Activated naive CD4-positive, alpha-beta T cell treated with anti-CD3 and anti-CD28 coated beads for 36 hours (primary cell): ENCODE results near the gene NAGK. TPM values are rescaled to one million over a fixed set of nuclear protein-coding genes. Genes with fewer than 3 reads are reported as not detected.
A peak's percentile ranks its signal among the peaks of the same experiment; 100 is the strongest.
"Not testable (repeated sequence)": the region's sequence is repeated elsewhere in the genome, so short reads cannot be mapped to it uniquely, and the experiment has no call there.

Source experiments
- CTCF ChIA-PET: fragments of 350-600 bp; sonication (Branson Sonifier 250); formaldehyde crosslinking; loops from one replicate; lab custom pipeline; 2021; ENCODE audit warnings: antibody characterized with exemption; lab: Charles Lee
- DNase-seq: peaks from one replicate; pipeline ENCODE4 v3.0.0-alpha.2; 2020
- H3K27ac Mint-ChIP-seq: one replicate; pipeline ENCODE4 v1.8.0; 2021; ENCODE audit warnings: mild to moderate bottlenecking, mixed read lengths
- H3K27me3 Mint-ChIP-seq: one replicate; pipeline ENCODE4 v1.8.0; 2021; ENCODE audit warnings: low read depth, mixed read lengths
- H3K36me3 Mint-ChIP-seq: one replicate; pipeline ENCODE4 v1.8.0; 2021; ENCODE audit warnings: low read depth, mixed read lengths
- H3K4me1 Mint-ChIP-seq: one replicate; pipeline ENCODE4 v1.8.0; 2021; ENCODE audit warnings: low read depth, mixed read lengths
- H3K4me3 Mint-ChIP-seq: one replicate; pipeline ENCODE4 v1.8.0; 2021; ENCODE audit warnings: mild to moderate bottlenecking, moderate library complexity, mixed read lengths
- H3K9me3 Mint-ChIP-seq: one replicate; pipeline ENCODE4 v1.8.0; 2021; ENCODE audit warnings: mixed read lengths
- intact Hi-C: fragments of 100-400 bp; cut with micrococcal nuclease; formaldehyde crosslinking; loops from one replicate; pipeline ENCODE4 v1.15.1; 2023
- total RNA-seq, 2 experiments: library from RNA; stranded (reverse); gene quantifications; one replicate each; pipeline ENCODE4 v1.2.3, GENCODE V29; 2021

Gene NAGK
- total RNA-seq, 2 experiments from 2014 or later, result 33.2 to 38.3 TPM

DNA sequence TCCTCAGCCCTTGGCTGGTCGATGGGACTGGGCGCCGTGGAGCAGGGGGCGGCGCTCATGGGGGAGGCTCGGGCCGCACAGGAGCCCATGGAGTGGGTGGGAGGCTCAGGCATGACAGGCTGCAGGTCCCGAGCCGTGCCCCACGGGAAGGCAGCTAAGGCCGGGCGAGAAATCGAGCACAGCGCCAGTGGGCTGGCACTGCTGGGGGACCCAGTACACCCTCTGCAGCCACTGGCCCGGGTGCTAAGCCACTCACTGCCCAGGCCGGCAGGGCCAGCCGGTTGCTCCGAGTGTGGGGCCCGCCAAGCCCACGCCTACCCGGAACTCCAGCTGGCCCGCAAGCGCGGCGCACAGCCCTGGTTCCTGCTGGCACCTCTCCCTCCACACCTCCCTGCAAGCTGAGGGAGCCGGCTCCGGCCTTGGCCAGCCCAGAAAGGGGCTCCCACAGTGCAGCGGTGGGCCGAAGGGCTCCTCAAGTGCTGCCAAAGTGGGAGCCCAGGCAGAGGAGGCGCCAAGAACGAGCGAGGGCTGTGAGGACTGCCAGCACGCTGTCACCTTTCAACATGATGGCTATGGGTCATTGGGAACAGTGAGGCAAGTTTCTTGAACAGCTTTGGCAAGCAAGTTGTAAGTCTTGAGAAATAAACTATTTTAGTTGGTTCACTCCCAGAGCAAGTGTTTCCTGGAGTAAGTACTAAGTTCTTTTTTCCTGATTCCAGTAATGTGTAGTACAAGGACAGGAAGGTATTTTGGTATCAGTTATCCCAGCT, 24.2 kb downstream of the NAGK start:
- not testable (repeated sequence) for H3K4me3 Mint-ChIP-seq, H3K27ac Mint-ChIP-seq
- CTCF ChIA-PET, result interaction anchor here (2.2 kb wide), 1 partner anchor 8 kb away, joined by 13 read pairs; no protein-coding TSS in a partner anchor

DNA sequence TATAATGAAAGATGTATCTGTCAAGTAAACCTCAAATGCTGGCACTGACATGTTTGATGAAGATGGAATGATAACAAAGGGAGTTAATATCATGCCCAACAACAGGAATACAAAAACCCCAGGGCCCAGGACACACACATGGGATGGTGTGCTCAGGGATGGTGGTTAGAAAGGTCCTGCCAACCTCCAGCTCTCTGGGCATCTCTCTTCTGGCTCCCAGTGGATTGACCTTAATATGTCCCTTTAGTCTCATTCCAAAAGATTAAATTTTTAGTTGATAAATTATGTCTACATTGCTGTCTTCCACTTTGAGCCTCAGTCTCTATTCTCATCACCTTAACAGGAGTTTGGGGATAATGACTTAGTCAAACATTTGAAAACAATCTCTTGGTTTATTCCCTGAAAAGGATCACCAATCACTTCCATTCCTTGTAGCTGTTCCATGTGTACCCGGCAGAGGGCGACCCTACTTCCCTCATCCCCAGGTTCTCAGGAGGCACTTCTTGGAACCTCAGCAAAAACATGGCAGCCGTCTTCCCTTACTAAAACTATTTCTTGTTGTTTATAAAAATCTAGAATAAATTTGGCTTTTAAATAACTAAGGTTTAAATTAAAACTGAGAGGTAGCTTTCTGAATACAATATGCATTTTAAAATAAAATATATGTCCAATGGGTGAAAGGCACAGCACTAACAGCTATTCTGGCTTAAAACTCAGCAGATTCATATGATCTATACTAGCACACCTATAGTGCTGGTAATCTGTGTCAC, 31.9 kb downstream of the NAGK start:
- CTCF ChIA-PET, result interaction anchor here (0.7 to 3.2 kb wide), 25 partner anchors 9 to 231 kb away, joined by 3 to 30 read pairs (median 5); partner anchors contain the start of genes MCEE, MPHOSPH10, NAGK and ZNF638
- intact Hi-C loops, result loop anchor here (1.0 to 2.0 kb wide), 5 partner anchors 28 to 77 kb away; partner anchors contain the start of genes MCEE and MPHOSPH10
- Mint-ChIP-seq H3K4me3 (no peak overlapping the region), H3K27me3 (peaks cover 3% of the 10 kb centered on the region), H3K27ac (no peak overlapping the region), H3K9me3 (peaks cover under 1% of the 10 kb centered on the region), H3K4me1 (peaks cover 3% of the 10 kb centered on the region), H3K36me3 (no peaks in the 10 kb centered on the region)
- peak; percentile 75 for DNase-seq

More for the DNA sequence above, 24.2 kb downstream of the NAGK start:
- H3K27me3 Mint-ChIP-seq, H3K36me3 Mint-ChIP-seq, H3K4me1 Mint-ChIP-seq, intact Hi-C loops, H3K9me3 Mint-ChIP-seq, DNase-seq: not testable (repeated sequence)

DNA sequence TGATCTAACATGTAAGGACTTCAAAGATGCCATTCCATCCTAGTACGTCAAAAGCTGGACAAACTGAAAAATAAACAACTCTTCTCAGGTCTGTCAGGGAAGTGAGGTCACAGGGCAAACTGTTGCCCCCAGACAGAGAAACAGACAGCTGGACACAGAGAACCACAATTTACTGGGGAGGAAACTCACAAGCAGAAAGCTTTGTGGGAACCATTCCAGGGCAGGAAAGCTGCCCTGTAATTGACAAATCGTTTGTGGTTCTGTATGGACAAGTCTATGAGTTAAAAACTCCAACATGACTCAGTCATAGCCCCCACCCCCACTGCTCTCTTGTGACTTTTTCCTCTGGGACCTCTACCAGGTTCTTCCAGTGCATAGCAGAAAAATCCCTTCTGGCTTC, 33.2 kb downstream of the NAGK start:
- CTCF ChIA-PET, result interaction anchor here (1.2 to 3.2 kb wide), 10 partner anchors 9 to 230 kb away, joined by 3 to 30 read pairs (median 9); partner anchors contain the start of genes MCEE, MPHOSPH10, NAGK and ZNF638
- H3K27me3 Mint-ChIP-seq, result peaks cover 3% of the 10 kb centered on the region
- peaks cover 2% of the 10 kb centered on the region for H3K9me3 Mint-ChIP-seq
- peaks cover 3% of the 10 kb centered on the region for H3K4me1 Mint-ChIP-seq
- intact Hi-C loops, result loop anchor here (2.0 kb wide), 1 partner anchor 29 kb away; no protein-coding TSS in a partner anchor
- H3K4me3 Mint-ChIP-seq, result no peak overlapping the region
- no peaks in the 10 kb centered on the region for H3K36me3 Mint-ChIP-seq
- no peak overlapping the region for H3K27ac Mint-ChIP-seq
- no peak for DNase-seq

DNA sequence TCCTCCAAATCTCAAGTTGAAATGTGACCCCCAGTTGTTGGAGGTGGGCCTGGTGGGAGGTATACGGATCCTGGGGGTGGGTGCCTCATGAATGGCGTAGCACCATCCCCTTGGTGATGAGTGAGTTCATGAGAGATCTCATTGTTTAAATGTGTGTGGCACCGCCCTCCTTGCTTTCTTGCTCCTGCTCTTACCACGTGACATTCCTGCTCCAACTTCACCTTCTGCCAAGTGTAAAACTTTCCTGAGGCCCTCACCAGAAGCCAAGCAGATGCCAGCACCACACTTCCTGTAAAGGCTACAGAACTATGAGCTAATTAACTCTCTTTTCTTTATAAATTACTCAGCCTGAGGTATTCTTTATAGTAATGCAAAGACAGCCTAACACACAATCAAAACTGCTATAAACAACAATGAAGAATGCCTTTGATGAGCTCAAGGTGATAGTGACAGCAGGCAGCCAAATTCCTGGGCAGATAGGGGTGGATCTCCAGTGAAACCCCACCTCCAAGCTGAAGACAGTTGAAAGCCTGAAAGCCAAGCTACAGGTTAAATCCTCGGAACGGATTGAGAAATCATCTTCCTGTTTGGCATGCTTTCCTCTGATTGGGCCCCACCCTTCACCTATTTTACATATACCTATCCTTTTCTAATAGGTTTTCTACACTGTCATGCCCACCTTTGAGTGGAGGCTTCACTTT, 34.7 kb downstream of the NAGK start:
- no peak overlapping the region for H3K27ac Mint-ChIP-seq
- intact Hi-C loops, result no loop called here
- peaks cover 3% of the 10 kb centered on the region for H3K27me3 Mint-ChIP-seq
- H3K4me3 Mint-ChIP-seq, result no peak overlapping the region
- CTCF ChIA-PET, result interaction anchor here (1.1 kb wide), 1 partner anchor 228 kb away, joined by 3 read pairs; no protein-coding TSS in a partner anchor
- peaks cover 2% of the 10 kb centered on the region for H3K9me3 Mint-ChIP-seq
- H3K36me3 Mint-ChIP-seq, result no peaks in the 10 kb centered on the region
- no peak for DNase-seq
- H3K4me1 Mint-ChIP-seq, result peaks cover 3% of the 10 kb centered on the region

DNA sequence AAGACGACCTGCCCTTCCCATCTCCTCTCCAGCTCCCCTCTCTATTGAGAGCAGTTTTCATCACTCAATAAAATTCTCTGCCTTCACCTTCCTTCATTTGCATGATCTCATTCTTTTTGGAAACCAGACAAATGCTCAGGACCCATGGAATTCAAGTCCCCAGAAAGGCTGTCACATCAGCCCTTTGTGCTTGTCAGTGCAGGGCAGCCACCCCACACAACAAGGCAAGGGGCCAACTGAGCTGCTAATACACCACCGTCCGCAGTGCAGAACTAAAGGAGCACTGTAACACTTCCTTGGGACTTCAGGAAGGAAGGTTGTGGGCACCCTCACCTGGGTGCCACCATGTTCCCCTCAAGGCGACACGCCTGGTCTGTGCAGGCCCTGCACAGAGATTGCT, 35.4 kb downstream of the NAGK start:
- intact Hi-C loops, result no loop called here
- H3K9me3 Mint-ChIP-seq, result peaks cover 2% of the 10 kb centered on the region
- H3K27ac Mint-ChIP-seq, result no peak overlapping the region

GRCh38 chr2:71106463-71106862, 38.0 kb downstream of the NAGK start:
- DNase-seq, H3K27ac Mint-ChIP-seq, H3K36me3 Mint-ChIP-seq, H3K9me3 Mint-ChIP-seq, H3K4me1 Mint-ChIP-seq, intact Hi-C loops, H3K27me3 Mint-ChIP-seq, H3K4me3 Mint-ChIP-seq: not testable (repeated sequence)
- CTCF ChIA-PET, result interaction anchor here (1.0 kb wide), 1 partner anchor 105 kb away, joined by 3 read pairs; no protein-coding TSS in a partner anchor

More for the DNA sequence above, 35.4 kb downstream of the NAGK start:
- H3K27me3 Mint-ChIP-seq, result peaks cover 3% of the 10 kb centered on the region
- CTCF ChIA-PET, result no interaction called here
- peaks cover 3% of the 10 kb centered on the region for H3K4me1 Mint-ChIP-seq
- H3K36me3 Mint-ChIP-seq, result no peaks in the 10 kb centered on the region
- no peak overlapping the region for H3K4me3 Mint-ChIP-seq
- DNase-seq, result no peak

DNA sequence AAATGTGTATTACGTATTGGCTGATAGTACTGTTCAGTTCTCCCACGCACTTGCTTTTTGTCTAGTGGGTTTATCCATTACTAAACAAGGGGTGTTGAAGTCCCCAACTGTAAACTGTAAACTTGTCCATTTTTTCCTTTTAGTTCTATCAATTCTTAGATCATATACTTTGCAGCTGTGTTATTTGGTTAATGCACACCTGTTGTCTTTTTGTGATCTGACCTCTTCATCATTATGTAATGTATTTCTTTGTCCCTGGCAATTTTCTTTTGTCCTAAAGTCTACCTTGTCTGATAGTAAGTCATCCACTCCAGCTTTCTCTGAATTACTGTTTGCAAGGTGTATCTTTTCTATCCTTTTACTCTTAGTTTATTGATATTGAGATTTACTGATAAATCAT, 39.6 kb downstream of the NAGK start:
- peaks cover 6% of the 10 kb centered on the region for H3K4me1 Mint-ChIP-seq
- H3K27me3 Mint-ChIP-seq, result no peaks in the 10 kb centered on the region
- H3K9me3 Mint-ChIP-seq, result peaks cover 2% of the 10 kb centered on the region
- CTCF ChIA-PET, result interaction anchor here (0.6 kb wide), 1 partner anchor 13 kb away, joined by 3 read pairs; no protein-coding TSS in a partner anchor
- intact Hi-C loops, result no loop called here
- peaks cover 3% of the 10 kb centered on the region for H3K36me3 Mint-ChIP-seq
- no peak overlapping the region for H3K27ac Mint-ChIP-seq
- H3K4me3 Mint-ChIP-seq, result no peak overlapping the region
- DNase-seq, result no peak

GRCh38 chr2:71113843-71114242, 45.4 kb downstream of the NAGK start:
- Mint-ChIP-seq H3K27ac (no peak overlapping the region), H3K4me1 (peaks cover 9% of the 10 kb centered on the region), H3K9me3 (no peaks in the 10 kb centered on the region), H3K27me3 (no peaks in the 10 kb centered on the region), H3K4me3 (no peak overlapping the region), H3K36me3 (peaks cover 18% of the 10 kb centered on the region)
- CTCF ChIA-PET, result interaction anchor here (1.8 kb wide), 1 partner anchor 13 kb away, joined by 5 read pairs; no protein-coding TSS in a partner anchor
- intact Hi-C loops, result loop anchor here (2.0 to 5.0 kb wide), 2 partner anchors 17 to 47 kb away; partner anchors contain the start of genes MCEE, MPHOSPH10 and NAGK
- no peak for DNase-seq

- Mint-ChIP-seq H3K36me3 (peaks cover 24% of the 10 kb centered on the region), H3K4me1 (peaks cover 3% of the 10 kb centered on the region), H3K27ac (no peak overlapping the region), H3K27me3 (no peaks in the 10 kb centered on the region), H3K9me3 (no peaks in the 10 kb centered on the region), H3K4me3 (no peak overlapping the region)
- intact Hi-C loops, result no loop called here
- no peak for DNase-seq
- CTCF ChIA-PET, result interaction anchor here (1.8 kb wide), 1 partner anchor 17 kb away, joined by 8 read pairs; no protein-coding TSS in a partner anchor
Measured at GRCh38 chr2:71117063-71117462, 48.6 kb downstream of the NAGK start.

- intact Hi-C loops, result no loop called here
- peaks cover 4% of the 10 kb centered on the region for H3K9me3 Mint-ChIP-seq
- CTCF ChIA-PET, result interaction anchor here (0.7 kb wide), 1 partner anchor 26 kb away, joined by 4 read pairs; no protein-coding TSS in a partner anchor
- no peaks in the 10 kb centered on the region for H3K27me3 Mint-ChIP-seq
- peaks cover 29% of the 10 kb centered on the region for H3K36me3 Mint-ChIP-seq
- DNase-seq, result no peak
- no peak overlapping the region for H3K27ac Mint-ChIP-seq
- peaks cover 3% of the 10 kb centered on the region for H3K4me1 Mint-ChIP-seq
- H3K4me3 Mint-ChIP-seq, result no peak overlapping the region
Measured at GRCh38 chr2:71120195-71120594, 51.7 kb downstream of the NAGK start.

DNA sequence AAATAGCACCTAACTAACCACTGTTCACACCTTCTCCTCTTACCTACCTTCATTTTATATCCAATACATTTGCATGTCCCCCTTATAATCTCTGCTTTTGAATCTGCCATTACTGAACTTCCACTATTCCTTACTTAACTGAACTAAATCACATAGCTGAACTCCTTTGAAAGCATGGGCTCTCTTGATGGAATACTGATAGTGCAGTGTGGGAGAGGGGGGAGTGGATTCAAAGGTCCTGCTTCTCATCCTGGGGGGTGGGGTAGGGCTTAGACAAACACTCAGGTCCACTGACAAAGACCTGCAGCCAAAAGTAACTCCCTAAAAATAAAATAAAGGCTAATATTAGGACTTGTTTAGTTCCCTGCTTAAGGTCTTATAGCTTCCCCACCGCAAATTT, 53.0 kb downstream of the NAGK start:
- peaks cover 4% of the 10 kb centered on the region for H3K9me3 Mint-ChIP-seq
- intact Hi-C loops, result no loop called here
- CTCF ChIA-PET, result interaction anchor here (0.6 to 1.3 kb wide), 2 partner anchors 13 to 21 kb away, joined by 3 to 8 read pairs; no protein-coding TSS in a partner anchor
- peaks cover 8% of the 10 kb centered on the region for H3K4me1 Mint-ChIP-seq
- H3K27ac Mint-ChIP-seq, result no peak overlapping the region
- DNase-seq, result no peak
- H3K27me3 Mint-ChIP-seq, result no peaks in the 10 kb centered on the region
- no peak overlapping the region for H3K4me3 Mint-ChIP-seq
- H3K36me3 Mint-ChIP-seq, result peaks cover 32% of the 10 kb centered on the region
